D721Med (cell line): ENCODE results near the gene TTYH2.

ENCODE experiments used
- DNase-seq: peaks from one replicate; pipeline ENCODE4 v3.0.0; 2011; ENCODE audit warnings: low spot score; ENCODE audit not compliant: insufficient read length
- FAIRE-seq: peaks from 2 replicates; lab custom pipeline; 2011; peaks lifted over from hg19 to GRCh38; lab: Jason Lieb, UNC
- CTCF ChIP-seq: IDR thresholded peaks from 2 replicates; pipeline ENCODE4 v1.5.1; 2012; ENCODE audit warnings: mild to moderate bottlenecking, control low read depth; ENCODE audit not compliant: insufficient read depth; ENCODE audit errors: missing control alignments

The TTYH2 gene

GRCh38 chr17:74244128-74244527 is 30.8 kb downstream of the TTYH2 start:
- TF ChIP-seq CTCF: no peak
- FAIRE-seq: no peak
- no peak for DNase-seq

- FAIRE-seq (no peak), DNase-seq (no peak)
- TF ChIP-seq CTCF: no peak
These were observed 31.2 kb downstream of the TTYH2 start for GRCh38 chr17:74244548-74244947.

- TF ChIP-seq CTCF: no peak
- DNase-seq (no peak), FAIRE-seq (no peak)
These were observed 31.9 kb downstream of the TTYH2 start for GRCh38 chr17:74245145-74245831.

GRCh38 chr17:74245871-74246270 is 32.5 kb downstream of the TTYH2 start:
- no peak for TF ChIP-seq CTCF
- no peak for FAIRE-seq

GRCh38 chr17:74249590-74250270 is 36.4 kb downstream of the TTYH2 start:
- no peak for TF ChIP-seq CTCF
- FAIRE-seq (no peak), DNase-seq (no peak)

More at GRCh38 chr17:74245871-74246270, 32.5 kb downstream of the TTYH2 start:
- DNase-seq: no peak

- DNase-seq (no peak), FAIRE-seq (no peak)
- no peak for TF ChIP-seq CTCF
These were observed 37.1 kb downstream of the TTYH2 start for GRCh38 chr17:74250324-74250995.
